Hepatic stellate cell (primary cell): ENCODE measurements around the gene NPM3.

ENCODE experiments used
- DNase-seq: peaks from one replicate; pipeline ENCODE4 v3.0.0; 2011; ENCODE audit warnings: low spot score

NPM3 gene, protein sequence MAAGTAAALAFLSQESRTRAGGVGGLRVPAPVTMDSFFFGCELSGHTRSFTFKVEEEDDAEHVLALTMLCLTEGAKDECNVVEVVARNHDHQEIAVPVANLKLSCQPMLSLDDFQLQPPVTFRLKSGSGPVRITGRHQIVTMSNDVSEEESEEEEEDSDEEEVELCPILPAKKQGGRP

GRCh38 chr10:101782811-101783735 lies at the start of gene NPM3:
TSS of gene NPM3 (minus strand) at chr10:101783446. CDS start at chr10:101783390, 56 bp downstream.
- peak; percentile 95 for DNase-seq

- DNase-seq: no peak
Observed at GRCh38 chr10:101832325-101832771, 49.1 kb upstream of the NPM3 start.

DNA sequence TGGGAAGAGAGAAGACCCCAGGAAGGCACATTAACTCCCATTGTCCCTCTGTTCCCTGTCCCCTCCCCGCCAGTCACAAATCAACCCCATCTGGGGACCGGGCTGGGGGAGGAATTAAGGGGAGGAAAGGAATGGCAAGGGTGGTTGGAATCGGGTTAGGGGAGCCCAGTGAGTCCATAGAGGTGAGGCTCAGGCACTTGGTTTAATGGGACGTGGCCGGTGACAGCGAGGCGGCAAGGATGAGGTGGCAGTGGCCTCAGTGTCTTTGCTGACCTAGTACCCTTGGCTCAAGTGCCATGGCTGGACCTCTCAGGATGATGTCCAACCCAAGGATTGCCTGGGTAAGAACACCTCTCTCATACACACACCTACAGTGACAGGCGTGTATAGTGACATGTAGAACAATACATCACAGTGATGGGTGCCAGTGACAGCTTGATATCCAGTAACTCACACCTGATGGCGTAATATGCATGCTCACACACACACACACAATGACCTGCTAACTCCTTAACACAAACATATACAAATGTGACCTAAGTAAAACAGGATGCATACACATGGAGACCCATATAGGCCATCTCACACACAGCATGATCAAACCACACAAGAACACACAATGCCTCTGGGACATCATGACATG lies 48.0 kb upstream of the NPM3 start:
- no peak for DNase-seq

GRCh38 chr10:101830322-101831168 lies 47.3 kb upstream of the NPM3 start:
- peak; percentile 93 for DNase-seq

DNA sequence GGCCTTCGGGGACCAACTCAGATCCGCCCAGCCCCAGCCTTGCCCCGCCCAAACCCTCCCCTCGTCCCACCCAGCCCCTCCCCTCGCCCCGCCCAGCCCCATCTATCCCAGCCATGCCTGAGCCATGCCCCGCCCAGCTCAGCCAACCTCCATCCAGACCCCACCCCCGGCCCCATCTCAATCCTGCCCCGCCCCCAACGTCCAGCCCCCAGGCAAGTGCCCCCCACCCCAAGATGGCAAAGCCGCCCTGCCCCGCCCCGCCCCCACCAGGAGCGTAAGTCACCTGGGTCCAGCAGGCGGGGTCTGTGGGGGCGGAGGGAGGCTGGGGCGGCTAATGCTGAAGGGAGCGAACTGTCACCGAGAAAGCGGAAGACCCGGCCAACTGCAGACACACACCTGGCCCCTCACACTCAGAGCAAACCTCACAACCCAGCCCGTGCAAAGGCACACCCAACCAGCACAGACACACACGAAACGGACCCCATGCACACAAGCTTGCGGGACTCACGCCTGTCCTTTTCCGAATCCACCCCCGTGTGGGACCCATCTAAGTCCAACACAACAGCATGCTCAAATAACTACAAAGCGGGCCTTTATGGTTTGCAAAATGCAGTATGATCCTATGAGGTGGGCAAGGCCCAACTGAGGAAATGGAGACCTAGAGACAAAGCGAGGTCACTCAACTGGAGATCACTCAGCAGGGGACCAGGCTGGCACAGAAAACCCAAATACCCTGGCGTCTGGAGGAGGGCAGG lies 46.5 kb upstream of the NPM3 start:
- no peak for DNase-seq

GRCh38 chr10:101828766-101829551 lies 45.7 kb upstream of the NPM3 start:
- no peak for DNase-seq

DNA sequence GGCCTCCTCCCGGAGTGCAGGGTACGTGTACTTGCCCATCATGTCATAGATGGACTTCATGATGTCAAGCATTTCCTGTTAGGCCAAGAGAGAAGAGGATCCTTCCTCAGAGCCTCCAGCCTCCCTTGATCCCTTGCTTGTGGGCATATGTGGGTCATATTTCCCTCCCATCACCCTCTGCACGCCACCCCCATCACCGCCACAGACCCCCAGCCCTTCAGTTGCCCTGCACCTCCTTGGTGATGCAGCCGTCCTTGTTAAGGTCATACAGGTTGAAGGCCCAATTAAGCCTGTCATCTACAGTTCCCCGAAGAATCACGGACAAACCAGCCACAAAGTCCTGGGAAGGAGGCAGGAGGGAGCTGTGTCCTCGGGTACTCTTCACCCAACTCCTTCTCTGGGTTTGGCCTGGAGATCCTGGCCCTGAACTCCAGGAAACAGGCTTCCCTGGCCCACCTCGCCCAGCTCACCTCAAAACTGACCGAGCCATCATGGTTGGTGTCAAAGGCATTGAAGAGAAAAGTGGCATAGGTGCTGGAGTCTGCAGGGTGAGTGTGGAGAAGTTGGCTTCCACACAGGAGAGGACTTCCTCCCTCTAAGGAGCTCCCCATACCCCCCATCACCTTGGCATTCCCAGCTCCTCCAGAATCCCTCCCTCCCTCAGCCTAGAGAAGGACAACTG lies 44.8 kb upstream of the NPM3 start:
- DNase-seq: no peak

GRCh38 chr10:101826852-101827434 lies 43.7 kb upstream of the NPM3 start:
- no peak for DNase-seq

DNA sequence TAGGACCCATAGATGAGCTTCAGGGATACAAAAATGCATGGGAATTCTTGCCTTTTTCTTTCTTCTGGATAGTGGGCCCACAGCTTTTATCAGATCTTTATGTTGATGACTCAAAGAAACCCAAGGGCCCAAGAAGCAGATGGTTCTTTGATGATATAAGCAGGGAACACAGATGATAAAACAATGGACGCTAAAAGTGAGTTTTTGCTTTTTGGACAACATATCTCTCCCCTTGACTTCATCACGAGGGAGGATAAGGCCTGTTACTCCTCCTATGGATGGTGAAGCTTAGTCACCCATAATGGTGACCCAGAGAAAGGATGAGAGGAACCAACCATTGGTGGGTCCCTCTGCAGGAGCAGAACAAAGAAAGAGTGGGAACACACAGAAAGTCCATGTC lies 41.5 kb upstream of the NPM3 start:
- DNase-seq: no peak

DNA sequence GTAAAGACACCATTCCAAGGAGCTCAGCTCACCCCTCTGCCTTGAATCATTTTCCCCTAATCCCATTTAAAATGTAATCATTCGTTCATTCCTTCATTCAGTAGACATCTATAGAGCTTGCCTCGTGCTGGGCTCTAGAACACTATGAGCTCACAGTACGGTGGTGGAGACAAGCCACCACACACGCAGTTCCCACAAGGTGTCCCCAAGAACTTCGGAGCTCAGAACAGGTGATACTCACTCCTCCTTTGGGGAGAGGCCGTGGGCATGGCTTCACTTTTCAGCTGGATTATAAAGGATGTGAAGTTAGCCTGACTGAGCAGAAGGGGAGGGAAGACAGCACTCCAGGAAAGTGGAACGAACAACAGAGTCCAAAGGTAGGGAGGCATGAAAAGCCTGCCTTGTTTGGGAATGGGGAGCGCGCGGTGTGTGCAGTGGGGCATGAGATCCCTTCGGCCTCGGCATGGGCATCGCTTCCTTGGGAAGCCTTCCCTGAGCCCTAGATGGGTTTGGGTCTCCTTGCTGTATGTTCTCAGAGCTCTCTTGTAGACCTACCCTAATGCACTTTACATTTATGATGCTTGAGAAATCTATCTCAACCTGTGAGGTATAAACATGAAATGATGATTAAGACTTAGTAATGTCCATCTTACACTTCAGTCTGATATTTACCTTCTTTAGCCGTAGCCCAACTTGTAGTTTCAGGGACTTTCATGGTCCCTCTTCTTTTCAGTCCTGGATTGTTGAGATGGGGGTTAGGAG lies 35.8 kb upstream of the NPM3 start:
- DNase-seq: no peak

DNA sequence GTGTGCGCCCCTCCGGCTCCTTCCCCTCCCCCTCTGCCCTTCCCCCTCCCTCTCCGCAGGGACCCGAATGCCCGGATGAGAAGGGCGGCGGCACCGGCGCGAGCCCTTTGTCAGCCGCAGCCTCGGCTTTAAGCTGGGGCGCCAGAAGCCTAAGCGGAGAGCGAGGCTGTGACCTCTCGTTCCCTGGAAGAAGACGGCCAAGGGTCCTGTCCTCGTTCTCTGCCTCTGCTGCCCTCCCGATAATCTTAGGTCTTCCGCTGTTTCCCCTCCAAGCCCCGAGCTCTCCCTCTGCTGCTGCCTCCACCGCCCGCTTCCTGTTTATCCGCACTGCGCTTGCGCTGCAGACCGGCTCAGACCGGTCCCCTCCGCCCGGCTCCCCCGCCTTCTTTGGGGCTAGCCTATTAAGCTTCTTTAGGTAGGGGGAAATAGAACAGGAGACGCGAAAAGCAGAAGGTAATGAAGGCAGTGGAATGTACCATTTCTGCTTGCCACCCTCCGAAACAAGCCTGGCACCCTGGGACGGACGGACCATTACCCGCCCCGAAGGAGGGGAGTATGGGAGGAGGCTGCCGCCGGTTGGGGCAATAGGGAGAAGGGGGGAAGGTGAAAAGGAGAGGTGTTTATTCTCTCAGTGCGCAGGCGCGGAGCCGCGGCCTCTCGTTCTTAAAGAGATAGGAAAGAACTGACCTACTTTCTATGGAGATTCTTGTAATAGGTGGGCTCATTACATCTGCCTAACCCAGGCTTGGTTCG lies 35.0 kb upstream of the NPM3 start, which contains the start of gene OGA:
Gene OGA, minus strand, starts transcription at position 326 of the 753 bp plus-strand sequence. CDS start 422 bp downstream, outside the sequence.
- DNase-seq: peak; percentile 97

DNA sequence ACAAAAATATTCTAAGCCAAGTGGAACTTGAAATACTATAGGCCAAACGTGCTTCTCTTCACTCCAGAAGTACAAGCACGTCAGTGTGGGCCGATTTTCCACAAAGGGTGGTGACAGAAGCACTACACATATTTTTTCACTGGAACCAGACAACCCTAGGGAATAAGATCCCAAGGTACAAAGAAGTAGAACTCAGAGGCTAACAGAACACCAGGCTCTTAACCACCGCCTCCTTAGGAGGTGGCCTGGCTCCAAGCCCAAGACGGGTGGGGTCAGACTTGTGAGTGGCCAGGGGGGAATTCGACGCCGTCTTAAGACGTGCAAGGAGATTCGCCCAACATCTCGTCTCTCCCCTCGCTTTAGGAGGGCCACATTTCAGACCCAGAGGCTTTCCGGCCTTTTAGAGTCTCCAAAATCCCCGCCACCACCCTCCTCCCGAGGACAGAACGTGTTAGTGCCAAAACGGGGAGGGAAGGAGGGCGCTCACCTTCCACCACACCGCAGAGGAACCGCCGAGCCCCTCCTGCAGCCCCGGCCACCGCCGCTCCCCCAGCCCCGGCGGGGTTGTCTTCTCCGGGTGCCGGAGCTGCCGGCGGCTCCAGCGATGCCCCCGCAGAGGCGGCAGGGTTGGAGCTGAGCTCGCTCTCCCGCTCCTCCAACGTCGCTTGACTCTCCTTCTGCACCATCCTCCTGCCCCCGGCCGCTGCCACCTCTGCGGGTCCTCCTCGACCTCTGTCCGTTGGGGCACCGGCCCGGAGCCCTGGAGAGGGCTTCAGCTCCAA lies 34.3 kb upstream of the NPM3 start:
- DNase-seq: peak; percentile 85

- DNase-seq: no peak
Observed at GRCh38 chr10:101816913-101817336, 33.7 kb upstream of the NPM3 start.

- no peak for DNase-seq
Observed at GRCh38 chr10:101816376-101816775, 33.1 kb upstream of the NPM3 start.

DNA sequence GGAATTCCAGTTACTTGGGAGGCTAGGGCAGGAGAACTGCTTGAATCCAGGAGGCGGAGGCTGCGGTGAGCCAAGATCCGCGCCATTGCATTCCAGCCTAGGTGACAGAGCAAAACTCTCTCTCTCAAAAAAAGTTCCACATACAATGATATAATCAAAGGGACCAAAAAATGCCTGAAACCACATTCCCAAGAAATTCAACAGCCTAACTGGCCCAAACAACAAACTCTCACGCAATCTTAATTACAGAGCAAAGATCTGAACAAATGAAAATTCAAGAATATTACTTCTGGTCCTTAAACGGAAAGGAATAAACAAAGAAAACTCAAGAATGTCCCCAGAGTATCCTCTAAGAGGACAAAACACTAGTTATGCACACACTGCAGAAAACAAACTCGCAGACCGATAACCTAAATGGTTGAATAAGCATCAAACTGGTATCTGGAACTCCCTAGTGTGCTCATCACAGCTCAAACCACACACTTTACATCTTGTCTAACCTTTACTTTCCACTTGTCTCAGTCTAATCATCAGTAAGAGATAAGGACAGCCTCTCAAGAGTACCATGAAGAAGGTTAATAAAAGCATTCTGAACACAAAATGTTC lies 31.3 kb upstream of the NPM3 start:
- no peak for DNase-seq

DNA sequence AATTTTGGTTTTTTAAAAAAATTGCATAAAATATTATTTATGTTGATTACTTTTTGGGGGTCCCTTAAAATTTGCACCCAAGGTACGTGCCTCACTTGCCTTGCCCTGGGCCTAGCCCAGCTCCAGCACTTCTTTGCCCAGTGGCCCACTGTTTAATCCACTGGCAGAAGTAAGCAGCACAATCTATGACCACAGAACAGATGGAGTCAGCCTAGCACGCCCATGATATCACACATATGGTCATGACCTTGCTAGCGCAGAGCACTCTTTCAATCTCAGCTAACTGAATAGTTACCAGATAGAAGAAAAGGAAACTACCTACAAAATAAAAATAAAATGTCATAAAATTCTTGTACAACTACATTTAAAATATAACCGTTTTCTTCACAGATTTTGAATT lies 29.4 kb upstream of the NPM3 start:
- no peak for DNase-seq
